HPDE6-E6E7 (cell line): ENCODE data around the gene TMEM222.

Experiments
- DNase-seq: peaks from one replicate; pipeline ENCODE4 v3.0.0; 2011; ENCODE audit warnings: missing footprints; ENCODE audit errors: extremely low spot score

TMEM222 gene

GRCh38 chr1:27359822-27360158, 37.8 kb downstream of the TMEM222 start:
- no peak for DNase-seq

GRCh38 chr1:27360159-27361043, 38.4 kb downstream of the TMEM222 start:
- DNase-seq, result no peak

GRCh38 chr1:27361044-27361402, 39.1 kb downstream of the TMEM222 start:
- DNase-seq, result no peak

- DNase-seq, result no peak
Measured at GRCh38 chr1:27361553-27361952, 39.6 kb downstream of the TMEM222 start.

- DNase-seq, result no peak
Measured at GRCh38 chr1:27363766-27364695, 42.1 kb downstream of the TMEM222 start.

- DNase-seq, result no peak
Measured at GRCh38 chr1:27364696-27365371, 42.9 kb downstream of the TMEM222 start.

- peak; percentile 86 for DNase-seq
Measured at GRCh38 chr1:27365372-27366112, 43.6 kb downstream of the TMEM222 start.

- DNase-seq, result no peak
Measured at GRCh38 chr1:27366113-27366410, 44.1 kb downstream of the TMEM222 start.

- DNase-seq, result peak; percentile 88
Measured at GRCh38 chr1:27366411-27367159, 44.6 kb downstream of the TMEM222 start, which contains the start of gene MAP3K6. Gene MAP3K6, minus strand, starts transcription at chr1:27366961. Its CDS starts 364 bp downstream, at chr1:27366597.

GRCh38 chr1:27367160-27367650, 45.2 kb downstream of the TMEM222 start:
- no peak for DNase-seq

- no peak for DNase-seq
Measured at GRCh38 chr1:27368869-27369582, 47.1 kb downstream of the TMEM222 start.

GRCh38 chr1:27372022-27372807, 50.3 kb downstream of the TMEM222 start:
- DNase-seq, result no peak

GRCh38 chr1:27372808-27373690, 51.1 kb downstream of the TMEM222 start:
- DNase-seq, result no peak

GRCh38 chr1:27374362-27375086, 52.6 kb downstream of the TMEM222 start, which contains the start of gene FCN3:
Gene FCN3, minus strand, starts transcription at chr1:27374824. Its CDS starts 6 bp downstream, at chr1:27374818.
- DNase-seq, result no peak

- no peak for DNase-seq
Measured at GRCh38 chr1:27377760-27378495, 56.0 kb downstream of the TMEM222 start.

- no peak for DNase-seq
Measured at GRCh38 chr1:27379564-27380122, 57.7 kb downstream of the TMEM222 start.
